Kasumi-1 (cell line): ENCODE data around the gene TEKT1.
"Not testable (repeated sequence)": the region's sequence is repeated elsewhere in the genome, so short reads cannot be mapped to it uniquely, and the experiment has no call there.

Experiments used
- DNase-seq, 2 experiments: peaks; one replicate each; lab custom pipeline; 2025; lab: John Stamatoyannopoulos, UW

TEKT1 gene

GRCh38 chr17:6831661-6832263 is at the start of gene TEKT1:
TSS of gene TEKT1 (minus strand) at chr17:6831729. CDS start at chr17:6830376, 1,353 bp downstream.
- DNase-seq = no peak

GRCh38 chr17:6879221-6879975 is 47.9 kb upstream of the TEKT1 start:
- not testable (repeated sequence) for DNase-seq

- DNase-seq = not testable (repeated sequence)
Observed at GRCh38 chr17:6875276-6875675, 43.7 kb upstream of the TEKT1 start.

GRCh38 chr17:6872936-6873335 is 41.4 kb upstream of the TEKT1 start:
- DNase-seq = no peak

- no peak for DNase-seq
Observed at GRCh38 chr17:6870841-6871240, 39.3 kb upstream of the TEKT1 start.

- no peak for DNase-seq
Observed at GRCh38 chr17:6868582-6868981, 37.1 kb upstream of the TEKT1 start.

- DNase-seq = no peak
Observed at GRCh38 chr17:6867849-6868248, 36.3 kb upstream of the TEKT1 start.

- no peak for DNase-seq
Observed at GRCh38 chr17:6862825-6863224, 31.3 kb upstream of the TEKT1 start.

- no peak for DNase-seq
Observed at GRCh38 chr17:6862122-6862521, 30.6 kb upstream of the TEKT1 start.

GRCh38 chr17:6857904-6858303 is 26.4 kb upstream of the TEKT1 start:
- DNase-seq = no peak

- no peak for DNase-seq
Observed at GRCh38 chr17:6857336-6857735, 25.8 kb upstream of the TEKT1 start.

GRCh38 chr17:6856051-6856450 is 24.5 kb upstream of the TEKT1 start:
- no peak for DNase-seq

GRCh38 chr17:6853764-6854442 is 22.4 kb upstream of the TEKT1 start:
- DNase-seq = no peak

GRCh38 chr17:6848545-6849179 is 17.1 kb upstream of the TEKT1 start:
- not testable (repeated sequence) for DNase-seq

- not testable (repeated sequence) for DNase-seq
Observed at GRCh38 chr17:6846138-6846537, 14.6 kb upstream of the TEKT1 start.

GRCh38 chr17:6844406-6844805 is 12.9 kb upstream of the TEKT1 start:
- not testable (repeated sequence) for DNase-seq

- peak; percentile 25 to 48 for DNase-seq
Observed at GRCh38 chr17:6843241-6843880, 11.8 kb upstream of the TEKT1 start.

- not testable (repeated sequence) for DNase-seq
Observed at GRCh38 chr17:6841769-6842168, 10.2 kb upstream of the TEKT1 start.

GRCh38 chr17:6830383-6830986 is 1.0 kb downstream of the TEKT1 start:
- no peak for DNase-seq

GRCh38 chr17:6823011-6823442 is 8.5 kb downstream of the TEKT1 start:
- no peak for DNase-seq

GRCh38 chr17:6818938-6819337 is 12.6 kb downstream of the TEKT1 start:
- DNase-seq = no peak

- not testable (repeated sequence) for DNase-seq
Observed at GRCh38 chr17:6816368-6816767, 15.2 kb downstream of the TEKT1 start.
